Liver (tissue), 9 donors: Measurements from ENCODE around the gene C9orf50. TPM values are rescaled to one million over a fixed set of nuclear protein-coding genes. Genes with fewer than 3 reads are reported as not detected.

ENCODE experiments used
- DNase-seq: peaks from one replicate; pipeline ENCODE4 v3.0.0-alpha.2; 2017; ENCODE audit warnings: low spot score
- H3K27ac ChIP-seq, 2 donors: one replicate each; pipeline ENCODE4 v1.7.0; 2013; ENCODE audit warnings: inconsistent platforms in 2 of 2, low read length in 2 of 2, control low read depth in 1 of 2, low read depth in 1 of 2, mild to moderate bottlenecking in 1 of 2
- H3K27me3 ChIP-seq, 4 donors: one replicate each; pipeline versions ENCODE4 v1.6.1 to v1.7.0; 2013; ENCODE audit warnings: low read length in 3 of 4, inconsistent platforms in 1 of 4, mild to moderate bottlenecking in 1 of 4, moderate library complexity in 1 of 4; ENCODE audit not compliant: control insufficient read depth in 4 of 4, insufficient read depth in 4 of 4
- H3K36me3 ChIP-seq, 4 donors: one replicate each; pipeline versions ENCODE4 v1.6.1 to v1.7.0; 2013; ENCODE audit warnings: low read length in 3 of 4, mild to moderate bottlenecking in 3 of 4, low read depth in 1 of 4, moderate library complexity in 1 of 4; ENCODE audit not compliant: control insufficient read depth in 4 of 4, insufficient read depth in 3 of 4
- H3K4me1 ChIP-seq, 4 donors: one replicate each; pipeline versions ENCODE4 v1.6.1 to v1.7.0; 2013; ENCODE audit warnings: low read length in 3 of 4, mild to moderate bottlenecking in 3 of 4, moderate library complexity in 1 of 4; ENCODE audit not compliant: control insufficient read depth in 4 of 4, insufficient read depth in 4 of 4
- H3K4me3 ChIP-seq, 3 donors: one replicate each; pipeline versions ENCODE4 v1.6.1 to v1.7.0; 2013; ENCODE audit warnings: low read length in 3 of 3, control low read depth in 1 of 3, low read depth in 1 of 3, mild to moderate bottlenecking in 1 of 3
- H3K9ac ChIP-seq, 2 donors: one replicate each; pipeline ENCODE4 v1.7.0; 2013; ENCODE audit warnings: low read length in 2 of 2, mild to moderate bottlenecking in 2 of 2, moderate library complexity in 2 of 2, control low read depth in 1 of 2, low read depth in 1 of 2
- H3K9me3 ChIP-seq, 4 donors: one replicate each; pipeline versions ENCODE4 v1.6.1 to v1.7.0; 2013; ENCODE audit warnings: low read length in 3 of 4; ENCODE audit not compliant: control insufficient read depth in 4 of 4
- EGR1 ChIP-seq, 2 donors: IDR thresholded peaks; 2 replicates each; pipeline ENCODE4 v1.6.1; 2016 to 2018; ENCODE audit warnings: antibody characterized with exemption in 2 of 2, low read depth in 2 of 2
- FOXA1 ChIP-seq: IDR thresholded peaks from 2 replicates; pipeline ENCODE4 v1.6.1; 2016; ENCODE audit warnings: antibody characterized with exemption
- FOXA2 ChIP-seq: IDR thresholded peaks from 2 replicates; pipeline ENCODE4 v1.6.1; 2016; ENCODE audit warnings: antibody characterized with exemption
- GABPA ChIP-seq, 2 donors: IDR thresholded peaks in 1 of 2; conservative IDR thresholded peaks in 1 of 2; 2 replicates each; pipeline ENCODE4 v1.6.1; 2016; ENCODE audit warnings: antibody characterized with exemption in 2 of 2, mild to moderate bottlenecking in 1 of 2, moderate library complexity in 1 of 2
- HNF4A ChIP-seq, 2 donors: conservative IDR thresholded peaks; 2 replicates each; pipeline ENCODE4 v1.6.1; 2016; ENCODE audit warnings: antibody characterized with exemption in 2 of 2, mild to moderate bottlenecking in 2 of 2
- HNF4G ChIP-seq: IDR thresholded peaks from 2 replicates; pipeline ENCODE4 v1.6.1; 2016; ENCODE audit warnings: antibody characterized with exemption
- JUND ChIP-seq, 2 donors: IDR thresholded peaks; 2 replicates each; pipeline ENCODE4 v1.6.1; 2016; ENCODE audit warnings: antibody characterized with exemption in 2 of 2
- NR2F2 ChIP-seq: IDR thresholded peaks from 2 replicates; pipeline ENCODE4 v1.6.1; 2016; ENCODE audit warnings: antibody characterized with exemption
- RAD21 ChIP-seq, 2 donors: IDR thresholded peaks; 2 replicates each; pipeline ENCODE4 v1.6.1; 2016; ENCODE audit warnings: antibody characterized with exemption in 2 of 2, mild to moderate bottlenecking in 2 of 2
- RXRA ChIP-seq, 2 donors: IDR thresholded peaks; 2 replicates each; pipeline ENCODE4 v1.6.1; 2017 to 2018; ENCODE audit warnings: antibody characterized with exemption in 2 of 2, mild to moderate bottlenecking in 1 of 2
- SP1 ChIP-seq: IDR thresholded peaks from 2 replicates; pipeline ENCODE4 v1.6.1; 2018; ENCODE audit warnings: antibody characterized with exemption, mild to moderate bottlenecking
- TAF1 ChIP-seq: conservative IDR thresholded peaks from 2 replicates; pipeline ENCODE4 v1.6.1; 2016; ENCODE audit warnings: antibody characterized with exemption, mild to moderate bottlenecking
- YY1 ChIP-seq: IDR thresholded peaks from 2 replicates; pipeline ENCODE4 v1.6.1; 2016; ENCODE audit warnings: antibody characterized with exemption, mild to moderate bottlenecking
- WGBS: extraction: QIAGEN DNeasy Blood & Tissue Kit; methylation state at CpG from one replicate; pipeline ENCODE4 v1.1.7; 2013; 5-methylcytosine and 5-hydroxymethylcytosine counted together
- polyA plus RNA-seq, 2 donors: library from polyadenylated mRNA; stranded (reverse) in 1 of 2; unstranded in 1 of 2; fragments of 200-250 nt in 1 of 2; fragments of >200 nt in 1 of 2; fragmentation: Nextera tagmentation in 1 of 2; extraction: Ambion mirVana in 1 of 2; gene quantifications; one replicate each; pipeline versions ENCODE4 v1.2.1 to v1.2.3, GENCODE V29; 2013 to 2015
- total RNA-seq, 2 donors: library from RNA; depleted of rRNA; stranded (reverse); fragments of >200 nt; gene quantifications; one replicate each; pipeline ENCODE4 v1.2.3, GENCODE V29; 2014
- TF ChIP-seq, protein P1 (sequence below): IDR thresholded peaks from 2 replicates; pipeline ENCODE4 v1.6.1; 2016; ENCODE audit warnings: antibody characterized with exemption, mild to moderate bottlenecking
- TF ChIP-seq, protein P2 (sequence below): IDR thresholded peaks from 2 replicates; pipeline ENCODE4 v1.6.1; 2016; ENCODE audit warnings: antibody characterized with exemption
- TF ChIP-seq, protein P3 (sequence below): fragments of 150-350 bp; IDR thresholded peaks from 2 replicates; pipeline ENCODE4 v1.5.1; 2017; ENCODE audit warnings: improper control_type of control experiment, low read depth, low read length; ENCODE audit not compliant: missing input control
- TF ChIP-seq, protein P4 (sequence below): IDR thresholded peaks from 2 replicates; pipeline ENCODE4 v1.6.1; 2016; ENCODE audit warnings: antibody characterized with exemption
- TF ChIP-seq, protein P5 (sequence below): IDR thresholded peaks from 2 replicates; pipeline ENCODE4 v1.6.1; 2016; ENCODE audit warnings: antibody characterized with exemption
- donor health status: healthy.
- donor health status: healthy.
- donor health status: healthy.
- donor health status: healthy.
- donor health status: healthy.

The C9orf50 gene
- total and polyA plus RNA-seq, 4 donors, result 0.23 TPM; not detected in 3

DNA sequence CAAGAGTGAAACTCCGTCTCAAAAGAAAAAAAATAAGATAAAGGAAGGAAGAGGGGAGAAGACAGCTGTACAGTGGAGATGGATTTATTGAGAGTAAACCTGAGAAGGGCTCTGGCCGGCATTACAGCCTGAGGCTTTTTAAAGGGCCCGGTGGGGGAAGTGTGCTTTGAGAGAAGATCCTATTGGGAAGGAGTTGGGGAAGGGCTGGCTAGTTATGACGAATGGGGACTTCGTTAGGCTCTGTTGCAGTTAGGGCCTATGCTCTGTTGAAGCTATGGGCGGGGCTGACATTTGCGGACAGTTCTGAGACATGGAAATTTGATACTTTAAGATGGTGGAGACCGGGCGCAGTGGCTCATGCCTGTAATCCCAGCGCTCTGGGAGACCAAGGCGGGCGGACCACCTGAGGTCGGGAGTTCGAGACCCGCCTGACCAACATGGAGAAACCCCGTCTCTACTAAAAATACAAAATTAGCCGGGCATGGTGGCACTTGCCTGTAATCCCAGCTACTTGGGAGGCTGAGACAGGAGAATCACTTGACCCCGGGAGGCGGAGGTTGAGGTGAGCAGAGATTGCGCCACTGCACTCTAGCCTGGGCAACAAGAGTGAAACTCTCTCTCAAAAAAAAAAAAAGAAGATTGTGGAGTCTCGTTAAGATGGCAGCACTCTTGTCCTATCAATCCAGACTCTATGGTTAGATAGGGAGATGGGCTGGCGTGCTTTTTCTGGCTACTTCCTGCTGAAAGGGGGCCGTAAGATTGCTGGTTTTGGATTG is 33.2 kb downstream of the C9orf50 start:
- 92% methylated on average over 23 of the region's 23 CpGs for WGBS
- DNase-seq, result no peak
- Histone ChIP-seq H3K4me3 (no peak overlapping the region), H3K9ac (no peak overlapping the region), H3K27ac (no peak overlapping the region), H3K4me1 (no peaks in the 10 kb centered on the region), H3K27me3 (no peaks in the 10 kb centered on the region), H3K36me3 (no peaks in the 10 kb centered on the region), H3K9me3 (no peaks in the 10 kb centered on the region)
- TF ChIP-seq TAF1 (no peak), HNF4A (conservative IDR thresholded peaks at IDR 0.05) (no peak), HNF4G (no peak), SP1 (no peak), FOXA1 (no peak), GABPA (IDR thresholded peaks at IDR 0.05 in 1 of 2, conservative IDR thresholded peaks at IDR 0.05 in 1 of 2) (no peak), JUND (IDR thresholded peaks at IDR 0.05) (no peak), RXRA (IDR thresholded peaks at IDR 0.05) (no peak), NR2F2 (no peak), RAD21 (IDR thresholded peaks at IDR 0.05) (no peak), YY1 (no peak), EGR1 (IDR thresholded peaks at IDR 0.05; ENCODE audit: low read depth in 2 of 2) (no peak), FOXA2 (no peak)
- TF ChIP-seq, protein P1, sequence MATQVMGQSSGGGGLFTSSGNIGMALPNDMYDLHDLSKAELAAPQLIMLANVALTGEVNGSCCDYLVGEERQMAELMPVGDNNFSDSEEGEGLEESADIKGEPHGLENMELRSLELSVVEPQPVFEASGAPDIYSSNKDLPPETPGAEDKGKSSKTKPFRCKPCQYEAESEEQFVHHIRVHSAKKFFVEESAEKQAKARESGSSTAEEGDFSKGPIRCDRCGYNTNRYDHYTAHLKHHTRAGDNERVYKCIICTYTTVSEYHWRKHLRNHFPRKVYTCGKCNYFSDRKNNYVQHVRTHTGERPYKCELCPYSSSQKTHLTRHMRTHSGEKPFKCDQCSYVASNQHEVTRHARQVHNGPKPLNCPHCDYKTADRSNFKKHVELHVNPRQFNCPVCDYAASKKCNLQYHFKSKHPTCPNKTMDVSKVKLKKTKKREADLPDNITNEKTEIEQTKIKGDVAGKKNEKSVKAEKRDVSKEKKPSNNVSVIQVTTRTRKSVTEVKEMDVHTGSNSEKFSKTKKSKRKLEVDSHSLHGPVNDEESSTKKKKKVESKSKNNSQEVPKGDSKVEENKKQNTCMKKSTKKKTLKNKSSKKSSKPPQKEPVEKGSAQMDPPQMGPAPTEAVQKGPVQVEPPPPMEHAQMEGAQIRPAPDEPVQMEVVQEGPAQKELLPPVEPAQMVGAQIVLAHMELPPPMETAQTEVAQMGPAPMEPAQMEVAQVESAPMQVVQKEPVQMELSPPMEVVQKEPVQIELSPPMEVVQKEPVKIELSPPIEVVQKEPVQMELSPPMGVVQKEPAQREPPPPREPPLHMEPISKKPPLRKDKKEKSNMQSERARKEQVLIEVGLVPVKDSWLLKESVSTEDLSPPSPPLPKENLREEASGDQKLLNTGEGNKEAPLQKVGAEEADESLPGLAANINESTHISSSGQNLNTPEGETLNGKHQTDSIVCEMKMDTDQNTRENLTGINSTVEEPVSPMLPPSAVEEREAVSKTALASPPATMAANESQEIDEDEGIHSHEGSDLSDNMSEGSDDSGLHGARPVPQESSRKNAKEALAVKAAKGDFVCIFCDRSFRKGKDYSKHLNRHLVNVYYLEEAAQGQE, result no peak
- TF ChIP-seq, protein P2, sequence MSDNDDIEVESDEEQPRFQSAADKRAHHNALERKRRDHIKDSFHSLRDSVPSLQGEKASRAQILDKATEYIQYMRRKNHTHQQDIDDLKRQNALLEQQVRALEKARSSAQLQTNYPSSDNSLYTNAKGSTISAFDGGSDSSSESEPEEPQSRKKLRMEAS, result no peak
- TF ChIP-seq, protein P3, sequence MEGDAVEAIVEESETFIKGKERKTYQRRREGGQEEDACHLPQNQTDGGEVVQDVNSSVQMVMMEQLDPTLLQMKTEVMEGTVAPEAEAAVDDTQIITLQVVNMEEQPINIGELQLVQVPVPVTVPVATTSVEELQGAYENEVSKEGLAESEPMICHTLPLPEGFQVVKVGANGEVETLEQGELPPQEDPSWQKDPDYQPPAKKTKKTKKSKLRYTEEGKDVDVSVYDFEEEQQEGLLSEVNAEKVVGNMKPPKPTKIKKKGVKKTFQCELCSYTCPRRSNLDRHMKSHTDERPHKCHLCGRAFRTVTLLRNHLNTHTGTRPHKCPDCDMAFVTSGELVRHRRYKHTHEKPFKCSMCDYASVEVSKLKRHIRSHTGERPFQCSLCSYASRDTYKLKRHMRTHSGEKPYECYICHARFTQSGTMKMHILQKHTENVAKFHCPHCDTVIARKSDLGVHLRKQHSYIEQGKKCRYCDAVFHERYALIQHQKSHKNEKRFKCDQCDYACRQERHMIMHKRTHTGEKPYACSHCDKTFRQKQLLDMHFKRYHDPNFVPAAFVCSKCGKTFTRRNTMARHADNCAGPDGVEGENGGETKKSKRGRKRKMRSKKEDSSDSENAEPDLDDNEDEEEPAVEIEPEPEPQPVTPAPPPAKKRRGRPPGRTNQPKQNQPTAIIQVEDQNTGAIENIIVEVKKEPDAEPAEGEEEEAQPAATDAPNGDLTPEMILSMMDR, result no peak
- TF ChIP-seq, protein P4, sequence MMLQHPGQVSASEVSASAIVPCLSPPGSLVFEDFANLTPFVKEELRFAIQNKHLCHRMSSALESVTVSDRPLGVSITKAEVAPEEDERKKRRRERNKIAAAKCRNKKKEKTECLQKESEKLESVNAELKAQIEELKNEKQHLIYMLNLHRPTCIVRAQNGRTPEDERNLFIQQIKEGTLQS, result no peak
- TF ChIP-seq, protein P5, sequence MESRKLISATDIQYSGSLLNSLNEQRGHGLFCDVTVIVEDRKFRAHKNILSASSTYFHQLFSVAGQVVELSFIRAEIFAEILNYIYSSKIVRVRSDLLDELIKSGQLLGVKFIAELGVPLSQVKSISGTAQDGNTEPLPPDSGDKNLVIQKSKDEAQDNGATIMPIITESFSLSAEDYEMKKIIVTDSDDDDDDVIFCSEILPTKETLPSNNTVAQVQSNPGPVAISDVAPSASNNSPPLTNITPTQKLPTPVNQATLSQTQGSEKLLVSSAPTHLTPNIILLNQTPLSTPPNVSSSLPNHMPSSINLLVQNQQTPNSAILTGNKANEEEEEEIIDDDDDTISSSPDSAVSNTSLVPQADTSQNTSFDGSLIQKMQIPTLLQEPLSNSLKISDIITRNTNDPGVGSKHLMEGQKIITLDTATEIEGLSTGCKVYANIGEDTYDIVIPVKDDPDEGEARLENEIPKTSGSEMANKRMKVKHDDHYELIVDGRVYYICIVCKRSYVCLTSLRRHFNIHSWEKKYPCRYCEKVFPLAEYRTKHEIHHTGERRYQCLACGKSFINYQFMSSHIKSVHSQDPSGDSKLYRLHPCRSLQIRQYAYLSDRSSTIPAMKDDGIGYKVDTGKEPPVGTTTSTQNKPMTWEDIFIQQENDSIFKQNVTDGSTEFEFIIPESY, result no peak
